22Rv1 (cell line): ENCODE data around the gene SERPINA12.

Experiments used
- H3K27ac ChIP-seq: fragments of 450-650 bp; 2 replicates; pipeline ENCODE4 v1.5.1; 2017
- CTCF ChIP-seq: fragments of 450-650 bp; IDR thresholded peaks from 2 replicates; pipeline ENCODE4 v1.5.1; 2017; ENCODE audit warnings: mild to moderate bottlenecking
- ZFX ChIP-seq: fragments of 450-650 bp; IDR thresholded peaks from 2 replicates; pipeline ENCODE4 v1.6.1; 2017; ENCODE audit warnings: antibody characterized with exemption, borderline replicate concordance

Gene SERPINA12

GRCh38 chr14:94446126-94446525, 63.1 kb downstream of the SERPINA12 start:
- H3K27ac ChIP-seq = no peak overlapping the region
- TF ChIP-seq ZFX = no peak
- no peak for TF ChIP-seq CTCF

- no peak overlapping the region for H3K27ac ChIP-seq
- no peak for TF ChIP-seq CTCF
- no peak for TF ChIP-seq ZFX
These were observed 64.3 kb downstream of the SERPINA12 start for GRCh38 chr14:94445003-94445402.

GRCh38 chr14:94441531-94442205, 67.6 kb downstream of the SERPINA12 start:
- H3K27ac ChIP-seq = no peak overlapping the region
- TF ChIP-seq CTCF (no peak), ZFX (no peak)

GRCh38 chr14:94441130-94441529, 68.1 kb downstream of the SERPINA12 start:
- no peak for TF ChIP-seq ZFX
- no peak for TF ChIP-seq CTCF
- no peak overlapping the region for H3K27ac ChIP-seq

- TF ChIP-seq ZFX (no peak), CTCF (no peak)
- no peak overlapping the region for H3K27ac ChIP-seq
These were observed 69.7 kb downstream of the SERPINA12 start for GRCh38 chr14:94439453-94440057.
